ENCODE data around the gene CPB1. TPM values are rescaled to one million over a fixed set of nuclear protein-coding genes. Genes with fewer than 3 reads are reported as not detected.

CPB1 gene
- total and polyA plus RNA-seq, 7 donors: 0.59 to 6.2 (median 1.6) TPM; not detected in 1

DNA sequence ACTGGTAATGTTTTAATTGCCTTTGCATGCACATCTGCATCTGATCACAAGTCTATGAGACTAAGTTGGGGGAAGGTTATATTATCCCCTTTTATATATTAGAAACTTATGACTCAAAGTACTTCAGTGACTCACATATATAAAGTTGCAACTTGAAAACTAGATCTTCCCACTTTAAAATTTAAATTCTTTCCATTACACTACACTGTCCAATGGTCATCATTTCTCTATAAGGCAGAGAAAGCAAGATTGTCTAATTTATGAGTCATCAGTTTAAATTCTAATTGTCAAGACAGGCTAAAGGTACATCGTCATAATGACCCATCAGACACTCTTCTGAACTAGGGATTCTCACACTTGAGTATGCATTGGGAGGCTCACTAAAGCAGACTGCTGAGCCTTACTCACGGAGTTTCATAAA is 75.4 kb downstream of the CPB1 start:
- Histone ChIP-seq H3K4me3 (no peak overlapping the region), H3K27ac (no peak overlapping the region), H3K27me3 (ENCODE audit: insufficient read depth in 3 of 3, low read length in 2 of 3) (no peaks in the 10 kb centered on the region), H3K4me1 (no peaks in the 10 kb centered on the region), H3K36me3 (ENCODE audit: insufficient read depth in 1 of 2, low read depth in 1 of 2) (no peaks in the 10 kb centered on the region), H3K9me3 (no peaks in the 10 kb centered on the region)
- DNase-seq (no peak), ATAC-seq (no peak)
- 84 to 93% (median 91%) methylated on average over 2 of the region's 2 CpGs for WGBS, 3 donors
- TF ChIP-seq, protein P1, sequence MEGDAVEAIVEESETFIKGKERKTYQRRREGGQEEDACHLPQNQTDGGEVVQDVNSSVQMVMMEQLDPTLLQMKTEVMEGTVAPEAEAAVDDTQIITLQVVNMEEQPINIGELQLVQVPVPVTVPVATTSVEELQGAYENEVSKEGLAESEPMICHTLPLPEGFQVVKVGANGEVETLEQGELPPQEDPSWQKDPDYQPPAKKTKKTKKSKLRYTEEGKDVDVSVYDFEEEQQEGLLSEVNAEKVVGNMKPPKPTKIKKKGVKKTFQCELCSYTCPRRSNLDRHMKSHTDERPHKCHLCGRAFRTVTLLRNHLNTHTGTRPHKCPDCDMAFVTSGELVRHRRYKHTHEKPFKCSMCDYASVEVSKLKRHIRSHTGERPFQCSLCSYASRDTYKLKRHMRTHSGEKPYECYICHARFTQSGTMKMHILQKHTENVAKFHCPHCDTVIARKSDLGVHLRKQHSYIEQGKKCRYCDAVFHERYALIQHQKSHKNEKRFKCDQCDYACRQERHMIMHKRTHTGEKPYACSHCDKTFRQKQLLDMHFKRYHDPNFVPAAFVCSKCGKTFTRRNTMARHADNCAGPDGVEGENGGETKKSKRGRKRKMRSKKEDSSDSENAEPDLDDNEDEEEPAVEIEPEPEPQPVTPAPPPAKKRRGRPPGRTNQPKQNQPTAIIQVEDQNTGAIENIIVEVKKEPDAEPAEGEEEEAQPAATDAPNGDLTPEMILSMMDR (IDR thresholded peaks at IDR 0.05): no peak
- intact Hi-C loops (cut with DNase I): no loop called here

DNA sequence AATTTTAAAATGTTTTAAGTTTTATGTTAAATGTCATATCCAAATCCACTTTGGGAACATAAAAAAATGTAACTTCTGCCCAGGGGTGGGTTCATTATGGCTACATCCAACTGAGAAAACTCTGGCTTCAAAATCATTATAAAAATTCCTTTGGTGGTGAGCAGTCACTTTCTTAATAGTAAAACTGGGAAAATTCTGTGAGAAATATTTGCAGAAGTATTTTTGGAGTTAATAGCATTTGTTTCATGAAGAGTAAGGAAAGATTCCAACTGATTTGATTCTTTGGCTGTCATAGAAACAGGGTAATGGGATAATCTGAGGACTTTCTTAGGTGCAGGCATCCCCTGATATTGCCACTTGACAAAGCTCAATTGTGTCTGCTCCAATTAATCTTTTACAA is 76.3 kb downstream of the CPB1 start:
- H3K4me1 ChIP-seq: no peaks in the 10 kb centered on the region
- no peaks in the 10 kb centered on the region for H3K36me3 ChIP-seq (ENCODE audit: insufficient read depth in 1 of 2, low read depth in 1 of 2)
- H3K9me3 ChIP-seq: no peaks in the 10 kb centered on the region
- H3K4me3 ChIP-seq: no peak overlapping the region
- H3K27ac ChIP-seq: no peak overlapping the region
- intact Hi-C loops (cut with DNase I): no loop called here
- ATAC-seq: no peak
- H3K27me3 ChIP-seq (ENCODE audit: insufficient read depth in 3 of 3, low read length in 2 of 3): no peaks in the 10 kb centered on the region
- DNase-seq: no peak
- TF ChIP-seq, protein P1 (IDR thresholded peaks at IDR 0.05): no peak

DNA sequence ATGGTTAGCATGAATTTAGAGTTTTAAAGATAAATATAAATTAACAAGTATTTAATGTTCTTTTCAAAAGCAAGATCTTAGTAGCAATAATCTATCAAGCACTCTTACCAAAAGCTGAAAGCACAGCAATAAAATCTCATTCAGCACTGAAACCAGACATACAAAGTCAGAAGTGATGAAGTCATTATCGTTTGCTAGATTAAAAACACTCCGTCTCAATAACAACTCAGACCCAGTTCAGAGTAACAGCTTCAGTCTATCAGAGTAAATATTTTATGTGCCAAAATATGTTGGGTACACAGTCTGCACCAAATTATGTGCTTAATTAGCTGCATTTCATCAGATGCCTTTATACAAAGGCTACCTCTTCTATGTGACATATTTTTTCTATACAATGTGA is 79.1 kb downstream of the CPB1 start:
- ATAC-seq: no peak
- intact Hi-C loops (cut with DNase I): no loop called here
- no peaks in the 10 kb centered on the region for H3K36me3 ChIP-seq (ENCODE audit: insufficient read depth in 1 of 2, low read depth in 1 of 2)
- H3K27me3 ChIP-seq (ENCODE audit: insufficient read depth in 3 of 3, low read length in 2 of 3): no peaks in the 10 kb centered on the region
- H3K27ac ChIP-seq: no peak overlapping the region
- WGBS, 3 donors: 44 to 73% (median 51%) methylated on average over 2 of the region's 2 CpGs
- no peaks in the 10 kb centered on the region for H3K4me1 ChIP-seq
- no peak for DNase-seq
- H3K9me3 ChIP-seq: no peaks in the 10 kb centered on the region
- no peak overlapping the region for H3K4me3 ChIP-seq
- TF ChIP-seq, protein P1 (IDR thresholded peaks at IDR 0.05): no peak

Other genes with a start within 250 kb of the CPB1 start
- gene AGTR1, start 129.9 kb upstream of the CPB1 start, total RNA-seq: 1 to 10 TPM; 3.1 to 8.5 (median 5.5) TPM
- 10 to 100 TPM in 1 of 3 donors, 1 to 10 TPM in 2; 5.7 to 11.4 (median 7.2) TPM for gene AGTR1, start 129.9 kb upstream of the CPB1 start, polyA plus RNA-seq
- gene CPA3, start 37.5 kb downstream of the CPB1 start, total RNA-seq: 1 to 10 TPM in 3 of 4 donors, under 1 TPM in 1; 0.74 to 3.8 (median 1.3) TPM
- under 1 TPM; 0.34 to 0.68 (median 0.35) TPM for gene CPA3, start 37.5 kb downstream of the CPB1 start, polyA plus RNA-seq
- gene GYG1, start 163.7 kb downstream of the CPB1 start, total RNA-seq: 100 to 1,000 TPM; 305 to 550 (median 419) TPM
- gene GYG1, start 163.7 kb downstream of the CPB1 start, polyA plus RNA-seq: 100 to 1,000 TPM; 164 to 373 (median 338) TPM

All from psoas muscle (tissue), 8 donors.